NCI-H2227 (cell line): ENCODE measurements around the gene FBL.
"Not testable (repeated sequence)": the region's sequence is repeated elsewhere in the genome, so short reads cannot be mapped to it uniquely, and the experiment has no call there.

Experiments used
- DNase-seq: peaks from one replicate; lab custom pipeline; 2025; ENCODE audit not compliant: unreplicated experiment; lab: John Stamatoyannopoulos, UW

FBL gene

DNA sequence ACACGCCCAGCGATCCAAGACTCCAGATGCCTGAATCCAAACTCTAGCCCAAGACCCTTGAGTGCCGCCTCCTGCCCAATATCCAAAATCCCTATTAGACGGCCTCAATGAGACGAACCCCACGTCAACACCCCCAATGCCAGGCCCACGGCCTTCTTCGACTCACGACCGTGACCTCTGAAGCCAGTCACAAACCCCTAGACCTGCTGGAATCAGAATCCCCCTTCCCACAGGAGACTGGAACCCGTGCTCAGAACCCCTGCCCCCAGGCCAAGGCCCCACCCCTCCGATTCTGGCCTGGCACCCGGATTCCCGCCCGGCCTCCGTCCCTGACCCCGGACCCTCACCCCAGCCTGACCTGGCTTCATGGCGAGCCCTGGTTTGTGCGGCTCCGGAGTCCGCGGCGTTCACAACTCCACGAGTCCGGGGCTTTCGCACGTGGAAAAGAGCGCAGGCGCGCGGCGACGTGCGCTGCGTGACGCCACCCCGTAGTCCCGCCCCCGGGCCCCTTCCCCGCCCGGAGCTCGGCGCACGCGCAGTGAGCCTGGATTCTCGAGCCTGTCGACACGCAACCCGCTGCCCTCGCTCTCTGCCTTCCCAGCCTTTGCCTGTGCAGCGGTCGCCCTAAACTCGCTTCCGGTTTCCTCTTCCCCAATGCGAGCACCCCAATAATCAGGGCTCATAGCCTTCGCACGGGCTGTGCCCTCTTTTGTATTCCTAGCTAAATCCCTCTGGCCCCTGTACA, at the start of gene FBL:
Gene FBL, minus strand, starts transcription at position 447 of the 745 bp plus-strand sequence. Its CDS starts 79 bp downstream, at position 368.
- DNase-seq, result peak; percentile 100

DNA sequence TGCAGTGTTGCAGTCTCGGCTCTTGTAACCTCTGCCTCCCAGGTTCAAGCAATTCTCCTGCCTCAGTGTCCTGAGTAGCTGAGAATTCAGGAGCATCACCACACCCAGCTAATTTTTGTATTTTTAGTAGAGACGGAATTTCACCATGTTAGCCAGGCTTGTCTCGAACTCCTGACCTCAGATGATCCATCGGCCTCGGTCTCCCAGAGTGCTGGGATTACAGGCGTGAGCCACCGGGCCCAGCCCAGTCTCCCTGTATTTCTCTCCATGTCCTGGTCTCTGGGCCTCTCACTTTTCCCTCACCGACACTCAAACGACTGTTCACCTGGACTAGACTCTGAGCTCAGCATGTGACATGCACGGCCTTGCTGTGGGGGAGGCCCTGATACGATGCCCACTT, 48.9 kb upstream of the FBL start:
- not testable (repeated sequence) for DNase-seq

DNA sequence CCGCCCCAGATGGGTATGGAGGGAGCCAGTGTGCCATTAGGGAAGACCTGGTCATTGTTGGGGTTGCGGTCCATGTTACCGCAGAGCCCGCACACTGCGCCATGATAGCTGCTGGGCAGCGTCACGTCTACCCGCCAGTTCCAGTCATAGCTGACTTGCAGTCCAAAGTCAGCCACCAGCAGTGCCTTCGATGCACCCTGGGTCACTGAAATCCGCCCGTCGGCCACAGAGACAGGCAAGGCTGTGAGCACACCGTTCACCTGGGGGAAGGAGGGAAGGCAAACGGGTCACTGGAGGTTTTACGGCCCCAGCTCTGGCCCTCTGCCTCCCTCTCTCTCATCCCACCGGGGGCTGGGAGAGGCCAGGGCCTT, 48.0 kb upstream of the FBL start:
- DNase-seq, result not testable (repeated sequence)

DNA sequence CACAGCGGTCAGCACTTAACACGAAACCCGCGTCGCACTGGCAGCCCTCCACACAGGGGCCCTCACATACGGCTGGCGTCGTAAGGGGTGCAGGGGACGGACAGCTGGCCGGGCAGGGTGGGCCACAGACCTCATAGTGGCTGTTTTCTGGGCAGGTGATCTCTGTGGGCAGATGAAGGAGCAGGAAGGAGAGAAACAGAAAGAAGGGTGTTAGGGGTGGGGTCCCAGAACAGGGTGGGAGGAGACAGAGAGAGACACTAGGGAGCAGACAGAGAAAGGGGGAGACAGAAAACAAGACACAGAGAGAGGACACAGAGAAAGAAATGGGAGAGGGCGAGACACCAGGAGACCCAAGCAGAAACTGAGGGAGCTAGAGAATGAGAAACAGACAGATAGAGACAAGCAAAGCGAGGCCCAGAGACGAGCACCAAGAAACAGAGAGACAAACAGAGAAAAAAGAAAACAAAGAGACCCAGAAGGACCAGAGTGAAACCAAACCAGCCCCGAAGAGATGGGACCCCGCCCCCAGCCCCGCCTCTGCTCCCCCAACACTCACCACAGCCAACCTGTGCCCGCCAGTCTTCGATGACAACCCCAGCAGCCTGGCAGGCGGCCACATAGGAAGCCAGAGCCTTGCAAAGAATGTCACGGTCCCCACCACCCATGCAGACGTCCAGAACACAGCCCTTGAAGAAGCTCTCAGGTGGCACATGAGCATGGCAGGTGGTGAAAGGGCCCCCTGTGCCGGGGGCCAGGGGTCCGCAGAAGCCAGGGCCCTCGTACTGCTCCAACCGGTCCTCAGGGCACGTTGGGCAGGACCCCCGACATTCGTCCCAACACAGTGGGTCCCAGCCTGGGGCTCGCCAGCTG, 47.4 kb upstream of the FBL start:
- not testable (repeated sequence) for DNase-seq

DNA sequence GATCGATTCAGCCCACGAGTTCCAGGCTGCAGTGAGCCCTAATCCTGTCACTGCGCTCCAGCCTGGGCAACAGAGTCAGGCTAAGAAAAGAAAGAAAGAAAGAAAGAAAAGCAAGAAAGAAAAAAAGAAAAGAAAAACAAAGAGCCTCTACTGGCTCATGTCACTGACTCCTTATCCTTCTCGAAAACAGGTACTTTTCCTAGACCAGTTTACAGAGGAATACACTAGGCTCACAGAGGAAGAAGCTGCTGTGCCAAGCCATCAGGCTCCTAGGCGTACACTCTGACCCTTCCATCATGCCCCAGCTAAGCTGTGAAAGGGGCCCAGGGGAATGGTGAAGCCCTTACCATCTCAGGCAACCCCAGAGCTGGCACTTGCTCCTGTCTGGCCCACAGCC, 46.3 kb upstream of the FBL start:
- not testable (repeated sequence) for DNase-seq

DNA sequence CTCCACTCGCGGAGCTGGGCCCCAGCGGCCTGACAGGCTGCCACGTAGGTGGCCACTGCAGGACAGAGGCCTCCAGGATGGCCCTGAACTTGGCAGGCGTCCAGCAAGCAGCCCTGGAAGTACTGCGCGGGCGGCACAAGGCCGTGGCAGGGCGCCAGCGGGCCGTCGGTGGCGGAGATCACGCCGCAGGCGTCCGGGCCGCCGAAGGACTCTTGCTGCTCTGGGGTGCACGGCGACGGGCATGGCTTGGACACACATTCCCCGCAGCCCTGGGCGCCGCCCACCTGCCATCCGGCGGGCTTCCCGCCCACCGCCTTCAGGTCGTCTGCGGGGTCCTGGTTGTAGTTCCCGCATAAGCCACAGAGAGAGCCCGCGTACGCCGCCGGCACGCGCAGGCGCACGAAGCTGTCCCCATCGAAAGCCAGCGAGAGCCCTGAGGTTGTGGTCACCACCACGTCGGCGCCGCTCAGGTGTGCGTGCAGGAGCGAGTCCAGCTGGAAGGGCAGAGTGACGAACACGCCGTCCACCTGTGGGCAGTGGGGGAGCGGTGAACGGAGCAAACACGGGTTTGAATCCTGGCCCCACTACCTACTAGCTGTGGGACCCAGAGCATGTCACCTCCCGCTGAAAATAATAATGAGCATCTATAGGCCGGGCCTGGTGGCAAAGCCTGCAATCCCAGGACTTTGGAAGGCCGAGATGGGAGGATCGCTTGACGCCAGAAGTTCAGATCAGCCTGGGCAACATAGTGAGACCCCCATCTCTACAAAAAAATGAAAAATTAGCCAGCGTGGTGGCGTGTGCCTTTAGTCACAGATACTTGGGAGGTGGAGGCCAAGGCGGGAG, 45.7 kb upstream of the FBL start:
- DNase-seq, result not testable (repeated sequence)

DNA sequence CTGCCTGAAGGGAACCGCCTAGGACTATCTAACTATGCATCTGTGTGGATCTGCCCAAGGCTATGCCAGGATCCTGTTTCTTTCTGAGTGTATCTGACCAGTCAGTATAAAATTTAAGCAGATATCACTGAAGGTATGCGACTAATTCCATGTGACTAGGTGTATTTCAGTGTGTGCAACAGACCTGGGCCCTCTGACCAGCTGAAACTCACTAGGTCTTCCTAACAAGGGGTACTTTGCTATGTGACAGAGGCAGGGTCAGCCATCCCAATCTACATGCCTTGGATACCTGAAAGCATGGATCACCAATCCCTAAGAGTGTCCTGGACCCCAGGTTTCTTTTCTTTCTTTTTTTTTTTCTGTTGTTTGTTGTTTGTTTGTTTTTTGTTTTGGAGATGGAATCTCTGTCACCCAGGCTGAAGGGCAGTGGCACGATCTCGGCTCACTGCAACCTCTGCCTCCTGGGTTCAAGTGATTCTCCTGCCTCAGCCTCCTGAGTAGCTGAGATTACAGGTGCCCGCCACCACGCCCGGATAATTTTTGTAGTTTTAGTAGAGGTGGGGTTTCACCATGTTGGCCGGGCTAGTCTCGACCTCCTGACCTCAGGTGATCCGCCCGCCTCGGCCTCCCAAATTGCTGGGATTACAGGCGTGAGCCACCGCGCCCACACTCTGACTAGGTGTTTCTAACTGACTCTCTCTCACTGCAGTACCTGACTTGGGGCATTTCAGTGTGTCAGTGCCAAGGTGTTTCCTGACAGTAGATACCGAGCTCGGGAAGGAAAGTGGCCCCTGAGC, 44.8 kb upstream of the FBL start:
- DNase-seq, result no peak

DNA sequence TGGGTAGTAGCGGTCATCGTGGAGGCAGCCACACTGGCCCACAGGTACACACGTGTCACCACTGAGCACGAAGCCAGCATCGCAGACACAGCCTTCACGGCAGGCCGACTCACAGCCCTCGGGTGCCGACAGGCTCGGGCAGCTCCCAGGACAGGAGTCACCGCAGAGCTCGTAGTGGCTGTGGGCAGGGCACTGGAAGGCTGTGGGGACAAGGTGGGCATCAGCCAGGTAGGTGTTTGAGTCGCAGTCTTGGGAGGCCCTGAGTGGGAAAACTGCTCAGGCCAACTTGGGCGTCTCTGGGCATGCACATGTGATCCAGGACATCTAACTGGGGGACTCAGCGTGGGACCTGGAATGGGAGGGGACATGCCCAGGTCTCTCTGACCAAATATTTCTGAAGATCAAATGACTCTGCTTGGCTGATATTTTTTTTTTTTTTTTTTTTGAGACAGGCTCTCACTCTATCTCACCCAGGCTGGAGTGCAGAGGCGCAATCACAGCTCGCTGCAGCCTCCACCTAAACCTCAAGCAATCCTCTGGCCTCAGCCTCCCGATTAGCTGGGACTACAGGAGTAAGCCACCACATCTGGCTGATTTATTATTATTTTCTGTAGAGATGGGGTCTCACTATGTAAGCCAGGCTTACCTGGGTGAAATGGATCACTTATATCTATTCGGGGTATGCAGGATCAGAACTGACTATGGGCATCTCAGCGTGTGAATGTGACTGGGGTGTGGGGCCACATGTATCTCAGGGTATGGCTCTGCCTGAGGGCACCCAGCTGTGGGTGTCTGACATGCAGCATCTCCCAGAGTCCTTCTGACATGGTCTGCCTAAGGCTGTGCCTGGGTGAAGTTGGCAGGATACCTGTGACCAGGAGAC, 43.9 kb upstream of the FBL start:
- not testable (repeated sequence) for DNase-seq

DNA sequence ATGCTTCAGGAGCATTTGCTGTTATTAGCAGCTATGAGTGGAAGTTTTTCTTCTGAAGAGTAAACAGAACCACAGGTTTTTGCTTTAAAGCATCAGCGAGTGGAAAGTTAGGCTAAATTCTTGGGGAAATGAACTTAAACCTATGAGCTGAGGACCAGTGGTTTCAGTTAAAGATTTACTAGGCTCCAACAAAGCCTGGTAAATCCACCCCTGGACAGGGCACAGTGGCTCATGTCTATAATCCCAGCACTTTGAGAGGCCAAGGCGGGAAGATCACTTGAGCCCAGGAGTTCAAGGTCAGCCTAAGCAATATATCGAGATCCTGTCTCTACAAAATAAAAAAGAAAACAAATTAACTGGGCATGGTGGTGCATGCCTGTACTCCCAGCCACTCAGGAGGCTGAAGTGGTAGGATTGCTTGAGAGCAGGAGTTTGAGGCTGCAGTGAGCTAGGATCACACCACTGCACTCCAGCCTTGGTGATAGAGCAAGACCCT, 41.3 kb upstream of the FBL start:
- not testable (repeated sequence) for DNase-seq

DNA sequence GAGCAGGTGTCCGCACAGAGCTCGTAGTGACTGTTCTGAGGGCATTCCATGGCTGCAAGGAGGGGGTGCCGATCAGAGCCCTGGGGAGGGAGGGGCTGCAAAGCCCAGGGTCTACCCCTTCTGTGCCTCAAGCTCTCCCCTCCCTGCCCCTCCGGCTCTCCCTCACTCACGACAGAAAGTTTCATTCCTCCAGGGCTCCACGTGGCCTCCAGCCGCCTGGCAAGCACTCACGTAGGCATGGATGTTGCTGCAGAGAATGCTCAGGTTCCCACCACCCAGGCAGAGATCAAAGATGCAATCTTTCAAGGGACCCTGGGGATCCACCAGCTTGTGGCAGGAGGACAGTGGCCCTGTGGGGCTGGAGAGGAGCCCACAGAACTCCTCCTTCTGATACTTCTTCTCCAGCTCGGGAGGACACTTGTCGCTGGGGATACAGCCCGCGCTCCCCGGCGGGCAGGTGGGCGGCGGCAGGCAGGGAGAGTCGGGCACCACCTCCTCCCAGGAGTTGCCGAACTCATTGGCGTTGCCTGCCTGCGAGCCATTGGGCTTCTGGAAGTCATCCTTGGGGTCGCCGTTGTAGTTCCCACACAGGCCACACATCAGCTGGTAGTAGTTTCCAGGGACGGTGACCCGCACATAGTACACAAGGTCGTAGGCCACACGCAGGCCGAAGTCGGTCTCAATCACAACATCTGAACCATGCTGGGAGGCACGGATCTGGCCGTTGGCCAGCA, 39.8 kb upstream of the FBL start:
- not testable (repeated sequence) for DNase-seq

DNA sequence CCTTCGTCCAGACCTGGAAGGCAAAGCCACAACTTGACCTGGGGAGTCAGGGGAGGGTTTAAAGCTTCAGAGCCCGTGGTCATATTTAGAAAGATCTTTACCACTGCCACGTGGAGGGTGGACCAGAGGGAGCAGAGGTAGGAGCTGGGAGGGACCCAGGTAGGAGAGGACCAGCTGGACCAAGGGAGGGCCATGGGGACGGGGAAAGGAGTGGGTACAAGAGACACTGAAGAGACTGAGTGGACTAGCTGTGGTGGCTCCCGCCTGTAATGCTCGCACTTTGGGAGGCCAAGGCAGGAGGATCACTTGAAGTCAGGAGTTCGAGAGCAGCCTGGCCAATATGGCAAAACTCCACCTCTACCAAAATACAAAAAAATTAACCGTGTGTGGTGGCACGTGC, 38.5 kb upstream of the FBL start:
- not testable (repeated sequence) for DNase-seq

DNA sequence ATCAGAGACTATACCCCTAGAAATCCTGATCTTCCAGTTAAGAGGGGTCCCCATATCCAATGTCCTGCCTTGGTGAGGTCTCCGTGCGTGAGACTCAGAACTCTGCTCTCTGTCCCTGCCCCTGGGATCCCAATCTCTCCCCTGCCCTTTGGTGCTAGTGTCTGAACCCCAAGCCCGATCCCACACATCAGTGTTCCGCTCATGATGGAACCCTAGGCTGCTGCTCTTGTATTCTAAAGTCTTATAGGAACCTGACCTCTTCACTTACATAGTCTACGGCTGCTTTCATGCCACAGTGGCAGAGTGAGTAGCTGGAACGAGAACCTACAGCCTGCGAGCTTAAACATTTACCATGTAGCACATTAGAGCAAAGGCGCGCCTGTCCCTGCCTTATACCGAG, 36.5 kb upstream of the FBL start:
- DNase-seq, result not testable (repeated sequence)

DNA sequence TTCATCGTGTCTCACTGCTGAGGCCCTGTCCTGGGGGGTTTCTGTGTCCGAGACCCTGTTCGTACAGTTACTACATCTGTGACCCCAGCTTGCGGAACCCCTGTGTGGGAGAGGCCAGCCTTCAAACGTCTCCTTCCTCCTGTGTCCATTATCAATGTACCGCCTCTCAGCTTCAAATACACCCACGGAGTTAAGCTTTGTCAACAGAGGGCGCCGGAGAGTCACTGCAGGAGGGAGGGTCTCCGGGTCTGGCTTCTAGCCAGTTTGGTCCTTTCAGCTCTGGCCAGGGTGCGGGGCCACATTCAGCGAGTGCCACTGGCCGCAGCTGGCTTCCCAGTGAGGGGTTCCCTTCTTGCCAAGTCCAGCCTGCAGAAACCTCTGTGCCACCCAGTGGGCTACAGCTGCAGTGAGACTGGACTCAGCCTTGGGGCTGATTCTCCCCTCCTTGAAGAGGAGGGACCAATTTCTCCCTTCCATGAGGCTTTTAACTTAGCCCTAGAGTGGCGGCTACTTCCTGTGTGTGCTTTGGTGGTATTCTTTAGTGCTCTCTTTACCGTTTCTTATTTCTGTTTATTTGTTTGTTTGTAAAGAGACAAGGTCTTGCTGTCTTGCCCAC, 35.4 kb upstream of the FBL start:
- peak; percentile 67 for DNase-seq

DNA sequence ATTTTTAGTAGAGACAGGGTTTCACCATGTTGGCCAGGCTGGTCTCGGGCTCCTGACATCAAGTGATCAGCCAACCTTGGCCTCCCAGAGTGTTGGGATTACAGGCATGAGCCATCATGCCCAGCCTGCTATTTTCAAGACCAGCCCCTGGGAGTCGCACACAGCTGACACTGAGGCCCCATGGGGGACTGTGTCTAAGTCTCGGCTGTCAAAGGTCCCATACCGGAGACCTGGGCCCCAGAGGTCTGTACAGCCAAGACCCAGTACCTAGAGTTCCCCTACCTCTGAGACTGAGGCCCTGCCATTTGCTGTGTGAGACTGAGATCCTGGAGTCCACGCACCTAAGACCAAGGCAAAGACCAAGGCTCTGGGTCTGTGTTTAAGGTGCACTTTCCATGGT, 34.1 kb upstream of the FBL start:
- not testable (repeated sequence) for DNase-seq

DNA sequence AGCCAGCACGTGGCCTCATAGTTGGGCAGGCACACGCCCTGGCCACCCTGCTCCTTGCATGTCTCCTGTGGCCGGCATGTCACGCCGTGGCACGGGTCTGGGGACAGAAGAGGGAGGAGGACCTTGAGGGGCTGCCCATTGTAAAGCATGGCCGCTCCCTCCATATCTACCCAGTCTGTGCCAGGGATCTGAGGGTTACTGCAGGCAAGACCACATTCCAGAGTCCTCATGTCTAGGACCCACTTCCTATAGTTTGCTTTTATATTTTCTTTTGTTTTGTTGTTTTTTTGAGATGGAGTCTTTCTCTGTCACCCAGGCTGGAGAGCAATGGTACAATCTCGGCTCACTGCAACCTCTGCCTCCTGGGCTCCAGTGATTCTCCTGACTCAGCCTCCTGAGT, 33.6 kb upstream of the FBL start:
- not testable (repeated sequence) for DNase-seq

DNA sequence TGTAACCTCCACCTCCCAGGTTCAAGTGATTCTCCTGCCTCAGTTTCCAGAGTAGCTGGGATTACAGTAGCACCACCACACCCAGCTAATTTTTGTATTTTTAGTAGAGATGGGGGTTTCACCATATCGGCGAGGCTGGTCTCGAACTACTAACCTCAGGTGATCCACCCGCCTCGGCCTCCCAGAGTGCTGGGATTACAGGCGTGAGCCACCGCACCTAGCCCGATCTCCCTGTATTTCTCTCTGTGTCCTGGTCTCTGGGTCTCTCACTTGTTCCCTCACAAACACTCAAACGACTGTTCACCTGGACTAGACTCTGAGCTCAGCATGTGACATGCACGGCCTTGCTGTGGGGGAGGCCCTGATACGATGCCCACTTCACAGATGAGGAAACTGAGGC, 32.7 kb upstream of the FBL start:
- DNase-seq, result not testable (repeated sequence)

DNA sequence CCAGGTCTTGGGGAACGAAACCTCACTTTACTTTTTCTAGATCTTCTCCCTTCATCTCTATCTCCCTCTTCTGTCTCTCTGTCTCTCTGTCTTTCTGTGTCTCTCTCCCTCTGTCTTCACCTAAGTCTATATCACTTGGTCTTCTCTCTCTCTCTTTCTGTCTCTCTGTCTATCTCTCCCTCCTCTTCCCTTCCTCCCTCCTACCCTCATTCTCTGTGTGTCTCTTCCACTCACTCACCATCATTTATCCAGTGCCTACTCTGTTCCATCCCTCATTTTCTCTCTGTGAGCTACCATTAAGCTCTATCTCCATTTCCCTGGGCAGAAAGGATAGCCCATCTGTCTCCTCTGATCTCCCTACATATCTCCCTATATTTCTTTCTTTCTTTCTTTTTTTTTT, 32.2 kb upstream of the FBL start:
- no peak for DNase-seq

DNA sequence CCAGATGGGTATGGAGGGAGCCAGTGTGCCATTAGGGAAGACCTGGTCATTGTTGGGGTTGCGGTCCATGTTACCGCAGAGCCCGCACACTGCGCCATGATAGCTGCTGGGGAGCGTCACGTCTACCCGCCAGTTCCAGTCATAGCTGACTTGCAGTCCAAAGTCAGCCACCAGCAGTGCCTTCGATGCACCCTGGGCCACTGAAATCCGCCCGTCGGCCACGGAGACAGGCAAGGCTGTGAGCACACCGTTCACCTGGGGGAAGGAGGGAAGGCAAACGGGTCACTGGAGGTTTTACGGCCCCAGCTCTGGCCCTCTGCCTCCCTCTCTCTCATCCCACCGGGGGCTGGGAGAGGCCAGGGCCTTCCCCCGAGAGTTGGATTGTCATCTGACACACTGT, 31.8 kb upstream of the FBL start:
- DNase-seq, result not testable (repeated sequence)
